ENCODE measurements around the gene ITGA1.
A peak's percentile ranks its signal among the peaks of the same experiment; 100 is the strongest.

- TF ChIP-seq CTCF (conservative IDR thresholded peaks at IDR 0.05 in 1 of 2, IDR thresholded peaks at IDR 0.05 in 1 of 2; ENCODE audit: low read depth in 1 of 2, low read length in 2 of 2) (peak in 1 of 2 donors; percentile 9), EZH2 (IDR thresholded peaks at IDR 0.05; ENCODE audit: low read length, missing control alignments) (no peak)
Observed at GRCh38 chr5:52837068-52837467, 49.4 kb downstream of the ITGA1 start.
